Gastroesophageal sphincter (tissue), 4 donors: ENCODE measurements around the gene LUC7L. TPM values are rescaled to one million over a fixed set of nuclear protein-coding genes. Genes with fewer than 3 reads are reported as not detected.
"Not testable (repeated sequence)": the region's sequence is repeated elsewhere in the genome, so short reads cannot be mapped to it uniquely, and the experiment has no call there.

Source experiments
- ATAC-seq: fragments of 150-250 bp; one replicate; pipeline ENCODE4 v1.9.1; 2016; ENCODE audit warnings: mild to moderate bottlenecking, moderate library complexity
- H3K27ac ChIP-seq, 4 donors: fragments of 200-600 bp; sonication (generic) in 3 of 4; 1 replicate in 3 of 4; 2 replicates in 1 of 4; pipeline ENCODE4 v1.5.1; 2016 to 2019
- H3K27me3 ChIP-seq: fragments of 200-600 bp; sonication (generic); one replicate; pipeline ENCODE4 v1.5.1; 2019
- H3K36me3 ChIP-seq, 2 donors: fragments of 200-600 bp; sonication (generic); one replicate each; pipeline ENCODE4 v1.5.1; 2019; ENCODE audit warnings: control low read depth in 1 of 2
- H3K4me1 ChIP-seq, 3 donors: fragments of 200-600 bp; sonication (generic); 1 replicate in 2 of 3; 2 replicates in 1 of 3; pipeline ENCODE4 v1.5.1; 2016 to 2019; ENCODE audit warnings: control low read depth in 2 of 3
- H3K4me3 ChIP-seq, 2 donors: fragments of 200-600 bp; sonication (generic); one replicate each; pipeline ENCODE4 v1.5.1; 2019; ENCODE audit warnings: mild to moderate bottlenecking in 1 of 2, moderate library complexity in 1 of 2
- H3K9me3 ChIP-seq, 3 donors: fragments of 200-600 bp; sonication (generic); one replicate each; pipeline ENCODE4 v1.5.1; 2017 to 2019; ENCODE audit warnings: control low read depth in 2 of 3
- CTCF ChIP-seq, 4 experiments: fragments of 200-600 bp in 2 of 4; fragments of 450-650 bp in 2 of 4; sonication (generic) in 1 of 4; IDR thresholded peaks; one replicate each; pipeline ENCODE4 v1.5.1; 2017 to 2019; ENCODE audit warnings: antibody characterized with exemption in 4 of 4, mild to moderate bottlenecking in 2 of 4, moderate library complexity in 2 of 4
- EP300 ChIP-seq: sonication (generic); formaldehyde crosslinking; IDR thresholded peaks from one replicate; pipeline ENCODE4 v1.6.1; 2017; ENCODE audit warnings: antibody characterized with exemption, mild to moderate bottlenecking
- POLR2A ChIP-seq, 2 donors: fragments of 450-650 bp; IDR thresholded peaks; one replicate each; pipeline ENCODE4 v1.6.1; 2017; ENCODE audit warnings: antibody characterized with exemption in 2 of 2, mild to moderate bottlenecking in 2 of 2, moderate library complexity in 1 of 2
- POLR2AphosphoS5 ChIP-seq: sonication (generic); formaldehyde crosslinking; IDR thresholded peaks from one replicate; pipeline ENCODE4 v1.6.1; 2017; ENCODE audit warnings: antibody characterized with exemption
- WGBS, 2 donors: methylation state at CpG; one replicate each; pipeline ENCODE4 v1.1.5; 2018; ENCODE audit warnings: low coverage in 1 of 2; 5-methylcytosine and 5-hydroxymethylcytosine counted together
- total RNA-seq, 4 donors: library from RNA; depleted of rRNA; stranded (reverse); fragments of >200 nt; gene quantifications; one replicate each; pipeline ENCODE4 v1.1.0, GENCODE V29; 2016

The LUC7L gene
- total RNA-seq, 4 donors from 2014 or later, result 34.7 to 112 (median 59.6) TPM

- no peak for ATAC-seq
- WGBS, 2 donors, result no CpG with 5 or more reads among the region's 24 CpGs
- TF ChIP-seq EP300, result no peak
- no peak for TF ChIP-seq CTCF (IDR thresholded peaks at IDR 0.05)
- no peak for TF ChIP-seq POLR2AphosphoS5
- TF ChIP-seq POLR2A (IDR thresholded peaks at IDR 0.05), result no peak
Observed at GRCh38 chr16:269061-269796, 40.0 kb upstream of the LUC7L start.

GRCh38 chr16:268141-269053 lies 39.1 kb upstream of the LUC7L start:
- peaks cover 0 to 25% of the 10 kb centered on the region in 2 donors for H3K36me3 ChIP-seq
- 76% methylated on average over 18 of the region's 40 CpGs; no CpG with 5 or more reads in 1 of the 2 donors for WGBS, 2 donors
- no peak overlapping the region for H3K27ac ChIP-seq
- no peak overlapping the region for H3K4me3 ChIP-seq
- no peak for ATAC-seq
- no peaks in the 10 kb centered on the region for H3K9me3 ChIP-seq
- H3K27me3 ChIP-seq, result no peaks in the 10 kb centered on the region
- H3K4me1 ChIP-seq, result no peaks in the 10 kb centered on the region
- no peak for TF ChIP-seq POLR2AphosphoS5
- no peak for TF ChIP-seq CTCF (IDR thresholded peaks at IDR 0.05)
- no peak for TF ChIP-seq EP300
- TF ChIP-seq POLR2A (IDR thresholded peaks at IDR 0.05), result no peak

More at GRCh38 chr16:269061-269796, 40.0 kb upstream of the LUC7L start:
- no peaks in the 10 kb centered on the region for H3K27me3 ChIP-seq
- no peaks in the 10 kb centered on the region for H3K9me3 ChIP-seq
- H3K27ac ChIP-seq, result no peak overlapping the region
- H3K4me1 ChIP-seq, result peaks cover 0 to under 1% (median 0%) of the 10 kb centered on the region in 3 donors
- no peak overlapping the region for H3K4me3 ChIP-seq
- peaks cover 0 to 17% of the 10 kb centered on the region in 2 donors for H3K36me3 ChIP-seq

- not testable (repeated sequence) for H3K27ac ChIP-seq, ATAC-seq, H3K4me1 ChIP-seq, H3K4me3 ChIP-seq, H3K9me3 ChIP-seq, H3K27me3 ChIP-seq
- WGBS, 2 donors, result 81 to 84% methylated on average over 16 to 17 of the region's 17 CpGs
- H3K36me3 ChIP-seq, result peaks cover 0 to 33% of the 10 kb centered on the region in 2 donors
Observed at GRCh38 chr16:267562-267961, 38.3 kb upstream of the LUC7L start.

- Histone ChIP-seq H3K9me3 (no peaks in the 10 kb centered on the region), H3K4me1 (no peaks in the 10 kb centered on the region), H3K36me3 (peaks cover 0 to 44% of the 10 kb centered on the region in 2 donors), H3K27me3 (no peaks in the 10 kb centered on the region), H3K27ac (no peak overlapping the region), H3K4me3 (no peak overlapping the region)
- TF ChIP-seq POLR2A (IDR thresholded peaks at IDR 0.05) (no peak), POLR2AphosphoS5 (no peak), CTCF (IDR thresholded peaks at IDR 0.05) (no peak), EP300 (no peak)
- ATAC-seq, result no peak
- 60 to 80% methylated on average over 1 to 2 of the region's 25 CpGs for WGBS, 2 donors
Observed at GRCh38 chr16:266258-267164, 37.3 kb upstream of the LUC7L start.

GRCh38 chr16:265711-266110 lies 36.5 kb upstream of the LUC7L start:
- no peak overlapping the region for H3K27ac ChIP-seq
- TF ChIP-seq CTCF (IDR thresholded peaks at IDR 0.05), result no peak
- no peak for TF ChIP-seq EP300
- TF ChIP-seq POLR2A (IDR thresholded peaks at IDR 0.05), result no peak
- no peak for TF ChIP-seq POLR2AphosphoS5
- H3K4me1 ChIP-seq, result no peaks in the 10 kb centered on the region
- WGBS, 2 donors, result 69% methylated on average over 8 of the region's 12 CpGs; no CpG with 5 or more reads in 1 of the 2 donors
- no peaks in the 10 kb centered on the region for H3K9me3 ChIP-seq
- H3K4me3 ChIP-seq, result no peak overlapping the region
- H3K36me3 ChIP-seq, result peaks cover 0 to 52% of the 10 kb centered on the region in 2 donors
- no peaks in the 10 kb centered on the region for H3K27me3 ChIP-seq
- ATAC-seq, result no peak
